ENCODE measurements around the gene HEMGN.
"Not testable (repeated sequence)": the region's sequence is repeated elsewhere in the genome, so short reads cannot be mapped to it uniquely, and the experiment has no call there.

Gene HEMGN

GRCh38 chr9:97963232-97963631 lies 25.3 kb upstream of the HEMGN start:
- DNase-seq, result no peak

GRCh38 chr9:97962575-97962974 lies 24.6 kb upstream of the HEMGN start:
- no peak for DNase-seq

- no peak for DNase-seq
These were observed 24.2 kb upstream of the HEMGN start for GRCh38 chr9:97962136-97962535.

- no peak for DNase-seq
These were observed 23.4 kb upstream of the HEMGN start for GRCh38 chr9:97961361-97961760.

- DNase-seq, result not testable (repeated sequence)
These were observed 22.8 kb upstream of the HEMGN start for GRCh38 chr9:97960678-97961328.

- DNase-seq, result no peak
These were observed 21.6 kb upstream of the HEMGN start for GRCh38 chr9:97959585-97959984.

GRCh38 chr9:97958812-97959511 lies 21.0 kb upstream of the HEMGN start:
- no peak for DNase-seq

GRCh38 chr9:97956331-97956730 lies 18.4 kb upstream of the HEMGN start:
- no peak for DNase-seq

- peak; percentile 41 to 55 for DNase-seq
These were observed 16.6 kb upstream of the HEMGN start for GRCh38 chr9:97954550-97954989.

GRCh38 chr9:97950873-97951272 lies 12.9 kb upstream of the HEMGN start:
- DNase-seq, result not testable (repeated sequence)

GRCh38 chr9:97947094-97947493 lies 9.1 kb upstream of the HEMGN start:
- not testable (repeated sequence) for DNase-seq

- not testable (repeated sequence) for DNase-seq
These were observed 7.5 kb upstream of the HEMGN start for GRCh38 chr9:97945470-97945869.

GRCh38 chr9:97944612-97945011 lies 6.6 kb upstream of the HEMGN start:
- no peak for DNase-seq

- no peak for DNase-seq
These were observed 5.4 kb upstream of the HEMGN start for GRCh38 chr9:97943308-97943855.

GRCh38 chr9:97941323-97941722 lies 3.4 kb upstream of the HEMGN start:
- no peak for DNase-seq

- no peak for DNase-seq
These were observed 2.8 kb upstream of the HEMGN start for GRCh38 chr9:97940741-97941140.

GRCh38 chr9:97940233-97940632 lies 2.3 kb upstream of the HEMGN start:
- no peak for DNase-seq

- no peak for DNase-seq
These were observed 974 bp downstream of the HEMGN start for GRCh38 chr9:97936998-97937397.

- no peak for DNase-seq
These were observed 2.7 kb downstream of the HEMGN start for GRCh38 chr9:97935276-97935675.

- DNase-seq, result no peak
These were observed 3.5 kb downstream of the HEMGN start for GRCh38 chr9:97934321-97935115.

GRCh38 chr9:97933297-97933998 lies 4.5 kb downstream of the HEMGN start:
- no peak for DNase-seq

- DNase-seq, result no peak
These were observed 7.0 kb downstream of the HEMGN start for GRCh38 chr9:97930972-97931371.

Measured in activated CD4-positive, alpha-beta T cell treated with anti-CD3 and anti-CD28 coated beads, Interleukin-2, amount 50 U/mL, for 48 hours (primary cell).